H1 (cell line): ENCODE data around the gene HK1. TPM values are rescaled to one million over a fixed set of nuclear protein-coding genes. Genes with fewer than 3 reads are reported as not detected.

Experiments
- EP300 ChIP-seq, 2 experiments: IDR thresholded peaks; 1 replicate in 1 of 2; 2 replicates in 1 of 2; pipeline ENCODE4 v1.6.1; 2011 to 2012; ENCODE audit warnings: low read depth in 2 of 2, low read length in 2 of 2, mild to moderate bottlenecking in 2 of 2, borderline replicate concordance in 1 of 2, inconsistent platforms in 1 of 2, moderate library complexity in 1 of 2
- SP2 ChIP-seq: IDR thresholded peaks from 2 replicates; pipeline ENCODE4 v1.6.1; 2012; ENCODE audit warnings: mild to moderate bottlenecking, low read length, inconsistent platforms
- TAF7 ChIP-seq: optimal IDR thresholded peaks from 2 replicates; pipeline ENCODE3; 2011; ENCODE audit warnings: low read depth, mild to moderate bottlenecking, inconsistent platforms, low read length, moderate library complexity, borderline replicate concordance
- polyA plus RNA-seq, 7 experiments: library from polyadenylated mRNA; depleted of rRNA in 3 of 7; stranded (reverse) in 5 of 7; unstranded in 2 of 7; fragments of >200 nt in 5 of 7; fragments of 200-250 nt in 2 of 7; gene quantifications; 1 replicate in 5 of 7; 2 replicates in 1 of 7; 4 replicates in 1 of 7; pipeline versions ENCODE4 v1.2.1 to v1.2.3, GENCODE V29; 2011 to 2013; ENCODE audit warnings: missing spikeins in 2 of 7, mixed read lengths in 2 of 7
- total RNA-seq: library from RNA; stranded (reverse); fragmentation: NEBNext Ultra II Directional; extraction: Animal tissue kit (Norgen Biotek cat#: 25700); gene quantifications from 2 replicates; pipeline ENCODE4 v1.2.1, GENCODE V29; 2021

HK1 gene
- total and polyA plus RNA-seq, 2 of the 8 experiments (the other 6 are each of a cell fraction or from before 2014, with no cell fraction given): 55.8 to 247 TPM

- TF ChIP-seq EP300 (IDR thresholded peaks at IDR 0.05; ENCODE audit: borderline replicate concordance in 1 of 2, low read depth in 2 of 2, low read length in 2 of 2): no peak
- TF ChIP-seq SP2: no peak
- TF ChIP-seq TAF7: no peak
Measured at GRCh38 chr10:69324583-69324982, 46.3 kb downstream of the HK1 start (continued).
